ENCODE measurements around the gene NHSL2.

The NHSL2 gene

GRCh38 chrX:72125331-72126047, 214.8 kb downstream of the NHSL2 start:
- in situ Hi-C loops (cut with HindIII; ENCODE audit: low sequenced_read_pairs) = no loop called here

DNA sequence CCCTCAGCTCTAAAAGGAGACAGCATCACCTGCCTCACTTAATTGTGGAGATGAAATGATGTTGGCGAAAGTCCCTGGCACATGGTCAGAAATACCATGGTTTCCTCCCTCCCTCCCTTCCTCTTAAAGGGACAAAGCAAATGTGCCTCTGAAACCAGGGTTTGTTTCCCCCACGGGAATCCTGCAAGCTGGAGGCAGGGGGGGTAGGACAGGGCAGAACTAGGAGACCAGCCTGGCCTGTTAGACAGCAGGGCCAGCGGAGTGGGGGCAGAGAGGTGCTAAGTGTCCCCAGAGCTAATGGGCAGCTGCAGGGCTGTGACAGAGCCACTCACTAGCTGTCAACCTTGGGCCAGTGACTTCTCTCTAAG, 215.4 kb downstream of the NHSL2 start:
- in situ Hi-C loops (cut with HindIII; ENCODE audit: low sequenced_read_pairs) = no loop called here

- in situ Hi-C loops (cut with HindIII; ENCODE audit: low sequenced_read_pairs) = no loop called here
Measured at GRCh38 chrX:72126539-72127140, 216.0 kb downstream of the NHSL2 start.

- in situ Hi-C loops (cut with HindIII; ENCODE audit: low sequenced_read_pairs) = no loop called here
Measured at GRCh38 chrX:72127332-72127731, 216.7 kb downstream of the NHSL2 start.

DNA sequence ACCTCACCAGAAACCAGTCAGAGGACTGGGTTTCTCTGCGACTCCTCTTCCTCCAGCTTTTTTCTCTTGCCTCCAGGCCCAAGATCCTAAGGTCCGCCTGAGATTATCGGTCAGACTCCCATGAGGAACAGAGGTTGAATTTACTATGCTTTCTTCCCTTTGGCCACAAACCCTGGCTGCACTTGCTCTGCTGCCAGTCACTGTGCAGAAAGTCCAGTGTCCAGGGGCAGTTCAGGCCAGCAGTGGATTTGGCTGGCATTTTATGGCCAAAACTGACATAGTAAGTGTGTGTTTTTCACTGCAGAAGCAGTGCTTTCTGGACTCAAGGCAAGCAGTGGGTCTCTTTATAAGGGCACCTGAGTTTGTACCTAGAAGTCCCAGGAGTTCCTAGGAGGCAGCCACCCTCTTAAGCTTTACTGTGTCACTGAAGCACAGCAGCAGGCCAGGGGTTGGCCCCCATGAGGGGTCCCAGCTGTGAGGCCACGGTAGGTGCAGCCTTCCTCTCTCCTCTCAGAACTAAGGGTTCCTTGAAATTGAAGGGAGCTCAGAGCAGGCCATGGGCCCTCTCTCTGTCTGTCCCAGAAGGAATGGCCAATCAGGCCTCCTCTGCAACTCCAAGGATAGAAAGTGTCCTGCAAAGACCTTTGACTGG, 217.7 kb downstream of the NHSL2 start:
- in situ Hi-C loops (cut with HindIII; ENCODE audit: low sequenced_read_pairs) = no loop called here

DNA sequence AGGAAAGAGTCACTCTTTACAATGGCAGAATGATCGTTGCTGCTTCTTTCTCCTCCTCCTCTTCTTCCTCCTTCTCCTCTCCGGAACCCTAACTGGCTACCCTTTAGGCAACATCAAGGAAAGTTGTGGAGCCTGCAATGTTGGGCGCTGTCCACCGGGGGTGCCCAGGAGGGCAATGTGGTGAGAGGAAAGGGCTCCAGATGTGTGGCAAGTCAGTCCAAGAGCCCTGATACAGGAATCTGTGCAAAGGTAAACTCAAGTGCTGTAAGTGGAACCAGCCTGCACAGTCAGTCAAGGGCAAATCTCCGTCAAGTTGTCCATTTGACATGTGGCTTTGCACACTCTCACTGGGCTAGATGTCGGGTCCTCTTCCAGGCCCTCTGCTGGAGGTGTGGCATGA, 218.2 kb downstream of the NHSL2 start:
- in situ Hi-C loops (cut with HindIII; ENCODE audit: low sequenced_read_pairs) = no loop called here

DNA sequence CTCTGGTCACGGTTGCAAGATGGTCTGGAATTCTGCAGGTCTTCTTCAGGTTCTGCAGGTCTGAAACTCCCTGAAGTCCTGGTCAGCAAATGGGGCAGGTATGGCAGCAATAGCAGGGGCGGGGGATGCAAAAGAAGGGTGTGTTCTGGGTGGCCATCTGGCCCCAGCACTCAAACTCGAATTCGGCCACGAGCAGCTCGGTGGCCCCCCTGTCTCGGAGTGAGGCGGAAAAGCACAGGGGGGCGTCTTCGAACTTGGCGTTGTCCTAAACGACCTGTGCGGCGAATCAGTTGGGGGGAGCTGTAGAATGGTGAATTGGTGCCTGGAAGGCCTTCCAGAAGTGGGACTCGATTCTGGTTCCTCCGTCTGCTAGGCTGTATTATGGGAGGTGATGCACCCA, 219.0 kb downstream of the NHSL2 start:
- in situ Hi-C loops (cut with HindIII; ENCODE audit: low sequenced_read_pairs) = no loop called here

DNA sequence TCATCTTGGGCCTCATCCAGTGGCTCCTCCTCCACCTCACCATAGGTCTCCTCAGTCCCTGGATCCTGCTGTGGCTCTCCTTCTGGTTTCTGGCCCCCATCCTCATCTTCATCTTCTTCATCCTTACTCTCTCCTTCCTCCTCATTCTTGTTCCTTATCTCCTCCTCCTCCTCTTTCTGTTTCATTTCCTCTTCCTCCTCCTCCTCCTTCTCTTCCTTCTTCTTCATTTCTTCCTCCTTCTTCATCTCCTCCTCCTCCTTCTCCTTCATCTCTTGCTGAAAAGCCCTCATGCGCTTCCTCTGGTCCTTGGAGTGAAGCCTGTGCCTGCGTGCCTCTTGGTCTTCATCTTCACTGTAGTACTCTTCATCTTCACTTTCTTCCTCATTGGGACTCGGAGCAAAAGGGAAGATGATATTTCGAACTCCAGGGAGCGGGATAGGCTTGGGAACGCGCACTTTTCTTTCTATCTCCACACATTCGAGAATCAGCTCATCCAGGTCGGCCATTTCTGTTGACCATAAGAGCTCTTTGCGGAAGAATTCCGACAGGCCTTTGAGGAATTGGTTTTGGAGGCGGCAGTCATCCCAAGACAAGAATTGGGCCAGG, 219.6 kb downstream of the NHSL2 start:
- in situ Hi-C loops (cut with HindIII; ENCODE audit: low sequenced_read_pairs) = no loop called here

DNA sequence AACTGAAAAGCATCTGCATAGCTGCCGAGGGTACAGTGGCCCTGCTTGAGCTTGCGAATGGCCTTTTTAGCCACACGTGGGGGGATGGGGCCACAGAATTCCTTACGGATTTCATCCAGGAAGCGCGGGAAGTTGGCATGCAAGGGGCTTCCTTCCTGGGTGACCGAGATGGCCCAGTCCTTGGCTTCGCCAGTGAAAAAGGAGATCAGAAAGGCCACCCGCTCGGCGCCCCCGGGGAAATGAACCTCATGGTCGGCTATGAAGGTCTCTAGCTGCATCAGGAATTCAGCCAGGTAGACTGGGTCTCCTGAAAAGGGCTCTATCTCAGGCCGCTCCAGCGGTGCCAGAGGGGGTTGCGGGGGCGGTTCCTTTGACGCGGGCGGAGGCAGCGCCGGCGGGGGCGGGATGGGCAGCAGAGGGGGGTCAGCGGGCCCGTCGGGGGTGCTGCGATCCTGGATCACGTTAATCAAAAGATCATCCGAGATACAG, 220.2 kb downstream of the NHSL2 start:
- in situ Hi-C loops (cut with HindIII; ENCODE audit: low sequenced_read_pairs) = no loop called here

DNA sequence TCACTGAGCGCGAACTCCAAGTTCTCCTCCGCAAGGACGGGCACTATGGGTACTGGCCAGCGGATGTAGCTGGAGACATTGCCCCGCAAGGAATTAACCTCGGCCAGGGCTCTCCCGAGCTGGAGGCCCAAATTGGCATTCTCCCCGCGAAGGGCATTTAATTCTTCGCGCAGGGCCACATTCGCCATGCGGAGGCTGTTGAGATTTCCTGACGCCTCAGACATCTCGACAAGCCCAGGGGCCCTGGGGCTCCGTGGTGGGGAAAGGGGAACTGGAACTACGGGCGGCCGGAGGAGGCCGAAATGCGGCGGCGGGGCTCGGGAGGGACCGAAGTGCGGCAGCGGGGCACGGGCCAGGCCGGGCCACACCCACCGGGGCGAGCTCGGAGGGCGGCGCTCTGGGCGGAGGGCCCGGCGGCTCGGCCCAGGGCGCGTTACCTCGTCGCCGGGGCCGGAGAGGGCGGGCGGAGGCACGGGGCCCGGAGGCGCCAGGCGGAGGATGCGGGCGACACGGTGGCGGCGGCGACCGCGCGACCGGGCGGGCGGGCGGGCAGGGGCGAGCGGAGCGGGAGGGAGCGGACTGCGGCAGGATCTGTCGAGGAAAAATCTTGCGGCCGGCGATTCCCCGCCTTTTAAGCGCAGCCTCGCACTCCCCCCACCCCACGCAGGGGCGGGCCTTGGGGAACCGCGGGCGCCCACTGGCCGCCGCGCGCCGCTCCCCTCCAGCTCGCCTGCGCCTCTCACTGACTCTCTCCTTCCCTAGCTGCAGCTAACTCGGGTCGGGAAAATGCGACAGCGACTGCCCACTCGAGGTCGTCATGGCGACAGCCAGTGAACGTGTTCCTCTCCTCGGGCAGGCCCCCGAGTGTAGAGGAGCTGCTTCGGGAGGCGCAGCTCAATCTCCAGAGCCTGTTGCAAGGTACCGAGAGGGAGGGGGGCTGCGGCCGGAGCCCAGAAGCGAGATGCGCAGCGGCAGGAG, 221.0 kb downstream of the NHSL2 start, which contains the start of gene RTL5:
TSS of gene RTL5 (minus strand) at position 599 of the 978 bp plus-strand sequence.
- in situ Hi-C loops (cut with HindIII; ENCODE audit: low sequenced_read_pairs) = no loop called here

GRCh38 chrX:72132456-72132855, 221.8 kb downstream of the NHSL2 start:
- in situ Hi-C loops (cut with HindIII; ENCODE audit: low sequenced_read_pairs) = no loop called here

GRCh38 chrX:72133851-72134546, 223.4 kb downstream of the NHSL2 start:
- in situ Hi-C loops (cut with HindIII; ENCODE audit: low sequenced_read_pairs) = no loop called here

GRCh38 chrX:72137846-72138495, 227.3 kb downstream of the NHSL2 start:
- in situ Hi-C loops (cut with HindIII; ENCODE audit: low sequenced_read_pairs) = no loop called here

- in situ Hi-C loops (cut with HindIII; ENCODE audit: low sequenced_read_pairs) = no loop called here
Measured at GRCh38 chrX:72139538-72139937, 228.9 kb downstream of the NHSL2 start.

GRCh38 chrX:72141372-72142004, 230.8 kb downstream of the NHSL2 start:
- in situ Hi-C loops (cut with HindIII; ENCODE audit: low sequenced_read_pairs) = no loop called here

DNA sequence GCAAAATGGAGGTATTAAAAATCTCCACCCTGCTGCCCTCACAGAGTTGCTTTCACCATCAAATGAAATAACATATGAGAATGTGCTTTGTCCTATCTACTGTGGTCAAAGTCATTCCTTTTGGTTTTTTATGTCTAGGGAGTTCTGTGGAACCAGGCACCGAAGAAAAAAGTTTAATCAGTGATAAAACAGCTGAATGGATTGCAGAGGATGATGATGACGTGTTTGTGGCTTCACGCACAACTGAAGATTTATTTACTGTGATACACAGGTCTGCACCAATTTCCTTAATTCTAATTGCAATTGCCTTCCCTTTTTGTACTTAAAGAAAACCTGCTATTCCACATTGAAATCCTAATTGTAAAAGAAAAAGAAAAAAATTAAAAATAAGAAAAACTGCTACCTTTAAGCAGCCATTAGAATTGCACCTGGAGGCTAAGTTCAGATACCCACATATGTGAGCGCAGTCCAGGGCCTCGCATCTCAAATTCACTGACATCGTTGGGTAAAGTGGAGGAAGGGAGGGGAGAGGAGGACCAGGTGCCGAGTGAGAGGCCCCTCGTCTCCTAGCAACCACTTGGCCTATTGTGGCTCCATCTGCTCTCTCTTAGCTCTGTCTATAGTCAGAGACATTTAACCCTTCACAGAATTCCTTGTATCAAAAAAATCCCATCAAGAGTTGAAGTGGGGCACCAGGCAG, 231.6 kb downstream of the NHSL2 start:
- in situ Hi-C loops (cut with HindIII; ENCODE audit: low sequenced_read_pairs) = no loop called here

- in situ Hi-C loops (cut with HindIII; ENCODE audit: low sequenced_read_pairs) = no loop called here
Measured at GRCh38 chrX:72142794-72143608, 232.4 kb downstream of the NHSL2 start.

- in situ Hi-C loops (cut with HindIII; ENCODE audit: low sequenced_read_pairs) = no loop called here
Measured at GRCh38 chrX:72143609-72143907, 232.9 kb downstream of the NHSL2 start.

All from DLD1 (cell line).